DMS53 treated with DMSO at 0.1 percent for 48 hours (cell line): Measurements from ENCODE around the gene NEK1.
"Not testable (repeated sequence)": the region's sequence is repeated elsewhere in the genome, so short reads cannot be mapped to it uniquely, and the experiment has no call there.

ENCODE experiments used
- DNase-seq: peaks from one replicate; lab custom pipeline; 2025; ENCODE audit not compliant: unreplicated experiment; lab: John Stamatoyannopoulos, UW

The NEK1 gene

DNA sequence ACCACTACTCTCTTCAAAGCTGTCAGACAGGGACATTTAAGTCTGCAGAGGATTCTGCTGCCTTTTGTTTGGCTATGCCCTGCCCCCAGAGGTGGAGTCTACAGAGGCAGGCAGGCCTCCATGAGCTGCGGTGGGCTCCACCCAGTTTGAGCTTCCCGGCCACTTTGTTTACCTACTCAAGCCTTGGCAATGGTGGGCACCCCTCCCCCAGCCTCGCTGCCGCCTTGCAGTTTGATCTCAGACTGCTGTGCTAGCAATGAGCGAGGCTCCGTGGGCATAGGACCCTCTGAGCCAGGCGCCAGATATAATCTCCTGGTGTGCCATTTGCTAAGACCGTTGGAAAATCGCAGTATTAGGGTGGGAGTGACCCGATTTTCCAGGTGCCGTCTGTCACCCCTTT lies 112.5 kb downstream of the NEK1 start:
- not testable (repeated sequence) for DNase-seq

DNA sequence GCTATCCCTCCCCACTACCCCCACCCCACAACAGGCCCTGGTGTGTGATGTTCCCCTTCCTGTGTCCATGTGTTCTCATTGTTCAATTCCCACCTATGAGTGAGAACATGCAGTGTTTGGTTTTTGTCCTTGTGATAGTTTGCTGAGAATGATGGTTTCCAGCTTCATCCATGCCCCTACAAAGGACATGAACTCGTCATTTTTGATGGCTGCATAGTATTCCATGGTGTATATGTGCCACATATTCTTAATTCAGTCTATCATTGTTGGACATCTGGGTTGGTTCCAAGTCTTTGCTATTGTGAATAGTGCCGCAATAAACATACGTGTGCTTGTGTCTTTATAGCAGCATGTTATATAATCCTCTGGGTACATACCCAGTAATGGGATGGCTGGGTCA lies 118.1 kb downstream of the NEK1 start:
- not testable (repeated sequence) for DNase-seq

DNA sequence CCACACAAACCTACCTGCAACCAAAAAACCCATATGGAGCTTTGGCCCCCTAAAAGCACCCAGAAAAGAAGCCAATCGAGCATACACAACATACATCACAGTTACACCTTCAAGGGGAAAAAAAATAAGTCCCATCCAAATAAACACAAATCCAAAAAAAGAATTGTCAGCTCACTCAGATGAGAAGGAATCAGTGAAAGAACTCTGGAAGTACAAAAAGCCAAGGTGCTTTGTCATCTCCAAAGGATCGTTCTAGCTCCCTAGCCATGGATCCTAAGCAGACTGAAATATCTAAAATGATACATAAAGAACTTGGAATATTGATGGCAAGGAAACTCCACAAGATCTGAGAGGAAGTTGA lies 119.2 kb downstream of the NEK1 start:
- no peak for DNase-seq

DNA sequence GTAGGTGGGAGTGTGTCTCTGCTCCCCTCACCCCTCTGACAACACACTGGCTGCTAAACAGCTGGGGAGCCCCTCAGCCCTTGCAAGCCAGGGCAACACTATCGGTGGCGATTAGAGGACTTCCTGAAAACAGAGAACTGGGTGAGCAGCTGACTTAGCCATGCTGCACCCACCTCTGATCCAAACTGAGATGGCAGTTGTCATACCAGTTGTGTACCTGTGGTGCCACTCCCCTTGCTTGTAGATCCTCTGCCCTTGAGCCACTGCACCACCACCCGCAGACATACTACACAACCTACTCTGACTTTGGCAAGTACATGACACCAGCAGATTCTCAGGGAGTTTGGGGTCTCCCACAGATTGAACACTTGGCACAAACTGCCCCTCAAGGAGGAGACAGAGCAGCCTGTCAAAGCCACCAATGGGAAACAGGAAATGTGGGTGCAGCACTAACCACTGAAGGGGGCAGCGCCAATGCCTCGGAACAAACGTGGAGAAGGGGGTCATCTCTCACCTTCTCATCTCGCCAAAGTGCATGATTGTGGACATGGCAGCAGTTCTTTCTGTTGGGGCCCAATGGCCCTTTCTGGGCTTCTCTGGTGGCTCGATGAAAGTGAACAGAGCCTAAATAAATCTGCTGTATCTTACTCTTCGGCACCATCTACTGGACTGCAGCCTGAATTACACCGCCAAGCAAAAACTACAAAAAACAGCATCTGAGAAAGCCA lies 119.8 kb downstream of the NEK1 start:
- DNase-seq = peak; percentile 4

DNA sequence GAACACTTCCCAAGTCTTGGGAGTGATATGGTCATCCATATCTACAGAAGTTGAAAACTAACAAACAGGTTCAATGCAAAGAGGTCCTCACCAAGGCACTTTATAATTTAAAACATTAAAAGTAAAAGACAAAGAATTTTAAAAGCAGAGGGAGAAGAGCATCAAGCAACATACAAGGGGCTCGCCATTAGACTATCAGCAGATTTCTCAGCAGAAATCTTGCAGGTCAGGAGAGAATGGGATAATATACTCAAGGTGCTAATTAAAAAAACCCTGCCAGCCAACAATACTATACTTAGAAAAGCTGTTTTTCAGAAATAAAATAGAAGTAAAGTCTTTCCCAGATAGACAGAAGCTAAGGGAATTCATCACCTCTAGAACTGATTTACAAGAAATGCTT lies 121.2 kb downstream of the NEK1 start:
- DNase-seq = no peak

DNA sequence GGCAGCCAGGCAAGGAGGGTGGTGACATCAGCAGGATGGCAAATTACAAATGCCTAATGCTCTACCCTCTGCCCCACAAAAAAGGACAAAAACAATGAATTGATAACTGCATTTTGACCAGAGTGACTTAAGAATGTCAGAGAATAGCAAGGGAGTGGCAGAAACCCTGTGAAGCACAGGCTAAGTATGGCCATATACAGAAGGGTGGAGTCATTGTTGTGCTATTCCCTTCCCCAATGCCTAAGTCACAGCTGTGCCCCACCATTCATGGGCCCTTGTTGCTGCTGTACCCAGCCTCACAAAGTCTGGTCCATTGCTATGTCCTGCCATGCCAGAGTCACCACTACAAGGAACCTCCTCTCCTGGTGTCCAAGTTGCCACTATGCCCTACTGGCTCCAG lies 123.1 kb downstream of the NEK1 start:
- DNase-seq = no peak

DNA sequence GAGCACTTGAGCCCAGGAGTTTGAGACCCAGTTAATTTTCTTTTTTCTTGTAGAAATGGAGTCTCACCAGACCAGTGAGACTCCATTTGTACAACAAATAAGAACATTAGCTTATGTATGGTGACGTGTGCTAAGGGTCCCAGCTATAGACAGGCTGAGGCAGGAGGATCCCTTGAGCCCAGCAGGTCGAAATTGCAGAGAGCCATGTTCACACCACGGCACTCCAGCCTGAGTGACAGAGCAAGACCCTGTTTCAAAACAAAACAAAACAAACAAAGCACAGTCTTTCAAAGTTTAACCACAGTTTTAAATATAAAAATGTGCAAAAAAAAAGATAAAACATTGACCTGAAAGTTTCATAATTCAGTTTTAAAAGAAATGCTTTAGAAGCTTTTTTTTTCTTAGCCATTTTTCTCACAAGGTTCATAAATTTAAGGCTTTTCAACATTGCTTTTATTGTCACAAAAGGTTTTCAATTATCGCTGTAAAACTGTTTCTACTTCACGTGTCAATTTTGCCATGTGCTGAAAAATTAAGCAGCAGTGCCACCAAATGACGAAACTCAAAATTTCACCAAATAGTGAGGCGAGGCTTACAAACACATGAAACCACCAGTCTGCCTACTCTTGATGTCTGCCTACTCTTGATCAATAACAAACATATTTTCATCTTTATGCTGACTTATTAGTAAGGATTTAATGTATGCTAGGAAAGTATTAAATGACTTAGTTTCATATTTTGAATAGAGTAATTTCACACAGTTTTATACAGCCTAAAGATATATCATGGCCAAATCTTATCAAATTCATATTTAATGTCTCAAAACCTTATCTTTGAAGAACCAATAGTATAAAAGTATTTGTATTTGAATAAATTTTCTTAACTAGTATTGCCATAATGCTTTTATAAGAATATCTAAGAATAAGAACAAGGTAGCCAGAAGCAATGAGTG lies 126.3 kb downstream of the NEK1 start:
- DNase-seq = peak; percentile 4

DNA sequence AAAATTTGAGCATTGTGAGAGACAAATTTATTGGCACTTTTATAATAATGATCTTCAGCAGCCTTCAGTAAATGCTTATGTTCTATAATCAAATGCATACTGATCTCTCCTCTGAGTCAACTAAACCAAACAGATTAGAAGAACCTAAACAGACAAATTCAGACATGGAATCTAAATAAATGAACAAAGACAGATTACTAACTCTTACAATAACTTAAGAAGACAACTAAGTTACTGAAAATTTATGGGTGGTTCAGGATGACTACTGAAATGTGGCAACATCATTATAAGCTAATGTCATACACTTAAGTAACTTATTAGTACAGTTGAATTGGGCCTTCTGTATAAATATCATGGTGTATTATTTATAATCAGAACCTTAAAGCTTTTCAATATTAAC lies 127.3 kb downstream of the NEK1 start:
- DNase-seq = no peak

DNA sequence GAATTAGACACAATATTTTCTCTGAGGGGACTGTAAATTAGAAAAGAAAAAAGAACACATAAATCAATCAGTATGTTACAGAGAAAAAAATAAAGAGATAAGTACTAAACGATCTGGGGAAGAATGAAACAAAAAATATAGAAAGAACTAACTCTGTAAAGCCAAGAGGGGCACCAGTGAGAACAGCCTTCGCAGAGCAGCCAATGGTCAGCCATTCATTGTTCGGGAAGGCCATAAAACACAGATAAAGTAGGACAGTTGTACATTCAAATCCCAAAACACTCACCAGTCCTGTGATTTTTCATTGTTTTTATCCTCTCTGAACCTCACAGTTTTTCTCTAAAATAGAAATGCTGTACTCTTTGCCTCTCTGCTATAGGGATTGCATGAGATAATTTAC lies 127.9 kb downstream of the NEK1 start:
- no peak for DNase-seq

DNA sequence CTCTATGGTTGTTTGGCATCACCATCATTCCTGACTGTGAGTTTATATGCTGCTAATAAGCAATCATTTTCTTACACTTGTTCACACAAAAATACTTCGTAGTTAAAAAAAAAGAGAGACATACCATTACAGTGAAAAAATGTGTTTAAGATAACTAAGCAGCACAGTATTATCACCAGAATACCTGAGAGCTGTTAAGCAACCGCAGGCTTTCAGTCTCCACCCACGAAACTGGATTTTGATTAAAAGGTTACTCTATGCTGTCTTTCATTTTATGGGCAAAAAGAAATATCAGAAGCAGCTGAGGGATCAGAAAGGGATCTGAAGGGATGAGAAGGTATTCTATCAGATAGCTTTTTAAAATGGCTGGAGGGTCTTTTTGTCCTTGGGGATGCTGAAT lies 148.3 kb downstream of the NEK1 start:
- DNase-seq = no peak

DNA sequence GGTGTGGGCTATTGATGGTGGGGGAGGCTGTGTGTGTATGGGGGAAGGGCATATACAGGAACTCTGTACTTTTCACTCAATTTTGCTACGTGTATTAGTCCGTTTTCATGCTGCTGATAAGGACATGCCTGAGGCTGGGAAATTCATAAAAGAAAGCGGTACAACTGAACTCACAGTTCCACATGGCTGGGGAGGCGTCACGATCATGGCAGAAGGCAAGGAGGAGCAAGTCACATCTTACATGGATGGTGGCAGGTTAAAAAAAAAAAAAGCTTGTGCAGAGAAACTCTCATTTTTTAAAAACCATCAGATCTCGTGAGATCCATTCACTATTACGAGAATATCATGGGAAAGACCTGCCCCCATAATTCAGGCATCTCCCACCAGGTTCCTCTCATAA lies 152.3 kb downstream of the NEK1 start:
- DNase-seq = no peak

DNA sequence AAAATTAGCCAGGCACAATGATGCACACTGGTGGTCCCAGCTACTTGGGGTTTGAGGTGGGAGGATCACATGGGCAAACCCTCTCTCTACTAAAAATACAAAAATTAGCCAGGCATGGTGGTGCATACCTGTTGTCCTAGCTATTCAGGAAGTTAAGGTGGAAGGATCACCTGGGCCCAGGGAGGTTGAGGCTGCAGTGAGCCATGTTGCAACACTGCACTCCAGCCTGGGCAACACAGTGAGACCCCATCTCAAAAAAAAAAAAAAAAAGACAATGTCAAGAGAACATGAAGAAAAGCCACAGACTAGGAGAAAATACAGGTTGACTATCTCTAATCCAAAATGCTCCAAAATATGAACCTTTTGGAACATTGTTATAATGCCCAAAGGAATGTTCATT lies 153.8 kb downstream of the NEK1 start:
- DNase-seq = no peak

DNA sequence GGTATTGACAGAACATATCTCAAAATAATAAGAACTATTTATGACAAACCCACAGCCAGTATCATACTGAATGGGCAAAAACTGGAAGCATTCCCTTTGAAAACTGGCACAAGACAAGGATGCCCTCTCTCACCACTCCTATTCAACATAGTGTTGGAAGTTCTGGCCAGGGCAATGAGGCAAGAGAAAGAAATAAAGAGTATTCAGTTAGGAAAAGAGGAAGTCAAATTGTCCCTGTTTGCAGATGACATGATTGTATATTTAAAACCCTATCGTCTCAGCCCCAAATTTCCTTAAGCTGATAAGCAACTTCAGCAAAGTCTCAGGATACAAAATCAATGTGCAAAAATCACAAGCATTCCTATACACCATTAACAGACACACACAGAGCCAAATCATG lies 159.7 kb downstream of the NEK1 start:
- DNase-seq = not testable (repeated sequence)

DNA sequence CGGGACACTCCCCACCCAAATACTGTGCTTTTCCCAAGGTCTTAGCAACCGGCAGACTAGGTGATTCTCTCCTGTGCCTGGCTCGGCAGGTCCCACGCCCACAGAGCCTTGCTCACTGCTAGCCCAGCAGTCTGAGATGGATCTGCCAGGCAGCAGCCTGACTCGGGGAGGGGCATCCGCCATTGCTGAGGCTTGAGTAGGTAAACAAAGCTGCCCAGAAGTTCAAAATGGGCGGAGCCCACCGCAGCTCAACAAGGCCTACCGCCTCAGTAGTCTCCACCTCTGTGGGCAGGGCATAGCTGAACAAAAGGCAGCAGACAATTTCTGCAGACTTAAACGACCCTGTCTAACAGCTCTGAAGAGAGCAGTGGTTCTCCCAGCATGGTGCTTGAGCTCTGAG lies 163.4 kb downstream of the NEK1 start:
- DNase-seq = not testable (repeated sequence)

DNA sequence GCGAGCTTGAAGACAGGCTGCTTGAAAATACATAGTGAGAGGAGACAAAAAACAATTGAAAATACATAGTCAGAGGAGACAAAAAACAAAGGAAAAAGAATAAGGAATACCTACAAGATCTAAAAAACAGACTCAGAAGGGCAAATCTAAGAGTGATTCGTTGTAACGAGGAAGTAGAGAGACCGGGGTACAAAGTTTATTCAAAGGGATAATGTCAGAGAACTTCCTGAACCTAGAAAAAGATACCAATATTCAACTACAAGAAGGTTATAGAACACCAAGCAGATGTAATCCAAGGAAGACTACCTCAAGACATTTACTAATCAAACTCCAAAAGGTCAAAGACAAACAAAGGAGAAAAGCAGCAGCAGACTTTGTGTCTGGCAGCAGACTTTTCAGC lies 165.6 kb downstream of the NEK1 start:
- DNase-seq = no peak

DNA sequence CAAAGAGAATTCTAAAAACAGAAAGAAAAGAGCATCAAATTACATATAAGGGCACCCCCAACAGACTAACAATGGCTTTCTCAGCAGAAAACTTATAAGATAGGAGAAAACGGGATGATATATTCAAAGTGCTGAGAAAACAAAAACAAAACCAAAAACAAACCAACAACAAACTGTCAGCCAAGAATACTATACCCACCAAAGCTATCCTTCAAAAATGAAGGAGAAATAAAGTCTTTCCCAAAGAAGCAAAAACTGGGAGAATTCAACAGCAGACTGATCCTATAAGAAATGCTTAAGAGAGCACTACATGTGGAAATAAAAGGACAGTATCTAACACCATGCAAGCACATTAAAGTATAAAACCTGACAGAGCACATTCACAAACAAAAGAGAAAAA lies 168.6 kb downstream of the NEK1 start:
- DNase-seq = no peak

DNA sequence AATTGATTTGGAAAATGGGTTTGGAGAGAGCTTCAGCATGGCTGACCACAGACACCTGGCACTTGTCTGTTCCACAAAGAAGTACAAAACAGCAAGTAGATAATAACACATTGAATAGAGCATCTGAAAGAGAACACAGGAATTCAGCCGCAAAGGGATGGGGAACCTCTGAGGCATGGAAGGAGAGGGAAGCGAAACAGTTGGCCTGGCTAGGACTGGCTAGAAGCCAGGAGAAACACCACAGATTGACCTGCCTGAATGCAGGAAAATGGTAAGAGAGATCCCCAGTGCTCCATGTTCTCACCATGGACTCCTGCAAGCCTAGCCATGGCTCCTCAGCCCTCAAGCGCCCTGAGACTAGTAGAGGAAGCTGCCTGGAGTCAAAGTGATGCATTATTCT lies 171.9 kb downstream of the NEK1 start:
- DNase-seq = no peak

DNA sequence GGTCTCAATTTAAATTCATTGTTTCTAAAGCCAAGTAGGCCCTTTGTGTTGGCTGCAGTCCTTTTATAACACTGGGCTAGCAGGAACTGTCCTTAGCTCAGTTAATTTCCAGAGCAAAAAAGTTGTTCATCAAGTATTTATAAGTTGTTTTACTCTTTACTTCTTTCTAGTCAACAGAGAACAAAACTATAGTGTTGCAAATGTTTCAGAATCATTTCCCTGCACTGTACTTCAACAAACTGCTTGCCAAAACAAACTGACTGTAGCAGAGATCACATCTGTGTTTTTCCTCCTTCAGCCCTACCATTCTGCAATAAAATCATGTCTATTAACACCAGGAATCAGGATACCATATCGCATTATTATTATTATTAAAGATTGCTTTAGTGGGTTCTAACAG lies 173.1 kb downstream of the NEK1 start:
- DNase-seq = no peak

DNA sequence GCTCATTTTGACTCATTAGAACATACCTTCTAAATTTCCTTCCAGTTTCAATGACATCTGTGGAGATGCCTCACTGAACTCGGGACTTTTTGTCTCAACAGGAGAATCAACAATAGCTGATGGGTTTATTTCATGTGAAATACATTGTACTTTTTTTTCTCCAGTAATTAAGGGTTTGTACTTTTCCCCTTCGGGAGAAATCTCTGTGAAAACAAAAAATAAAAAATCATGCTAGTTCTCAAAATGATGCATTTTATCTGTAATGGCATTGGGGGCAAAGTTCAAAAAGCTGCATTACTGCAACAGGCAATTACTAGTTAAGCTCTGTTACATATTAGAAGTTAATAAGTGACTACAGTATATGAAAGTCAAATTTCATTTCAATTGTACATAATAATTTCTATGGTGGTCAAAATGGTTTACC lies 174.3 kb downstream of the NEK1 start:
- DNase-seq = no peak

DNA sequence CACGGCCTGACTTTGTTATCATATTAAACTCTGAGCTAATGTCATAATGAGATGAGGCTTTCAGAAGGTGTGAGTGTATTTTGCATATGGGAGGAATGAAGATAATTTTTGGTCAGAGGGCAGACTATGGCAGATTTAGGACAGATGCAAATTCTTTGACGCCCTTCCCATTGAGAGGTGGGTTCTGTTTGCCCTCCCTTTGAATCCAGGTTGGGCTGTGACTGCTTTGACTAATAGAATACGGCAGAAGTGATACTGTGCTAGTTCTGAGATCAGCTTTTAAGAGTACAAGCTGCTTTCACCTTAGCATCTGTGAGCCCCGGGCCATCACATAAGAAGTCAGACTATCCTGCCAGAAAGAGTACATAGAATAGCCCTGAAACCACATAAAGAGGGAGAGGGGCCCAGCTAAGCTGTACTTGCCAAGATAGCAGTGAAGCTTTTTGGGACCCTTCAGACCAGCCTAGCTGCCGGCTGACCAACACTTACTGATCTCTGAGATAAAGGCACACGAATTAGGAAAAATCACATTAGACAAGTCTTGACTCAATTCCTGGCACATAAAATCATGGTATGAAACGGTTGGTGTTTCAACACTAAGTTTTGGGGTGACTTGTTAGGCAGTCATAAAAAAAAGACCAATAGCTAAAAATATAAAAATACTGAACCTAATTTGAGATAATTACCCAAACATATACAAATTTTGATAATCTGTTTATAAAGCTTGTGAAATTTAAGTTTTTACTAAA lies 174.9 kb downstream of the NEK1 start:
- no peak for DNase-seq

DNA sequence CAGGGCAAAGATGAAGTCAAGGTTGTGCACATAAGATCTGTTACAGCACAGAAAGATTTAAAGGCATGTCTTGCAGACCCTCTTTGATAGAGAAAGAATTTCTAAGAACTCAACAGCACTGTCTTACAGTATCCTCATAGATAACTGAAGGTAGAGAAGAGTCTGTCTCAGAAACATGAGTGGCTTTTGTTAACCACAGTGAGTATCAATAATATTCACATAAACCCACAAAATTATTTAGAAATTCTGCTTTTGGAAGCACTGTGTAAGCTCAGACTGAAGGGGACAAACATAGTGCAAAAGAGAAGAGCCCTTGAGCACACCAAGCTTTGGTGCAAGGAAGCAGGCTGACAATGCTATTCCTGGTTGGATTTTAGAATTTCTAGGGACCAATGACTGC lies 175.6 kb downstream of the NEK1 start:
- no peak for DNase-seq

DNA sequence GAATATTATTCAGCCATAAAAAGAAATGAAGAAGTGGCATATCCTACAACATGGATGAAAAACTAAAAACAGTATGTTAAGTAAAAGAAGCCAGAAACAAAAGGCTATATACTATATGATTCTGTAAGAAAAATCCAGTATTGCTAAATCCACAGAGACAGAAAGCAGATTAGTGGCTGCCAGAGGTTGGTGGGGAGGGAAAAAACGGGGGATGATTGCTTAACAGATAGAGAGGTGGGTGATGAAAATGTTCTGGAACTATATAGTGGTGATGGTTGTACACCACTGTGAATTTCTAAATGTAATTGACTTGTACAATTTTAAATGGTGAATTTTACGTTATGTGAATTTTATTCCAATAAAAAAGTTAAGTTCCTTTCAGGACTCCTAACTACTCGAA lies 184.0 kb downstream of the NEK1 start:
- no peak for DNase-seq
